Hepatocyte (in vitro differentiated cells): Measurements from ENCODE around the gene MREG. TPM values are rescaled to one million over a fixed set of nuclear protein-coding genes. Genes with fewer than 3 reads are reported as not detected.

Experiments used
- DNase-seq: peaks from one replicate; pipeline ENCODE4 v3.0.0-alpha.2; 2016; ENCODE audit warnings: low spot score
- H2AFZ ChIP-seq: fragments of 200-600 bp; sonication (generic); 2 replicates; pipeline ENCODE4 v1.6.0; 2016; ENCODE audit warnings: antibody characterized with exemption, mild to moderate bottlenecking
- H3K27ac ChIP-seq: fragments of 200-600 bp; sonication (generic); 2 replicates; pipeline ENCODE4 v1.5.1; 2016; ENCODE audit warnings: mild to moderate bottlenecking
- H3K27me3 ChIP-seq: fragments of 200-600 bp; sonication (generic); 2 replicates; pipeline ENCODE4 v1.6.1; 2016
- H3K36me3 ChIP-seq: fragments of 200-600 bp; sonication (generic); replicated peaks from 2 replicates; pipeline ENCODE4 v1.5.1; 2016; ENCODE audit warnings: low read depth; ENCODE audit not compliant: insufficient read depth
- H3K4me1 ChIP-seq: fragments of 200-600 bp; sonication (generic); 2 replicates; pipeline ENCODE4 v1.5.1; 2016; ENCODE audit warnings: mild to moderate bottlenecking, moderate library complexity; ENCODE audit not compliant: insufficient read depth
- H3K4me2 ChIP-seq: fragments of 200-600 bp; sonication (generic); 2 replicates; pipeline ENCODE4 v1.6.0; 2016
- H3K4me3 ChIP-seq: fragments of 200-600 bp; sonication (generic); 2 replicates; pipeline ENCODE4 v1.5.1; 2016; ENCODE audit warnings: mild to moderate bottlenecking
- H3K79me2 ChIP-seq: fragments of 200-600 bp; sonication (generic); 2 replicates; pipeline ENCODE4 v1.6.0; 2017; ENCODE audit warnings: mild to moderate bottlenecking
- H3K9me2 ChIP-seq: fragments of 200-600 bp; sonication (generic); replicated peaks from 2 replicates; pipeline ENCODE4 v1.6.0; 2017; ENCODE audit warnings: mild to moderate bottlenecking; ENCODE audit not compliant: insufficient read depth
- H3K9me3 ChIP-seq: fragments of 200-600 bp; sonication (generic); 2 replicates; pipeline ENCODE4 v1.5.1; 2016; ENCODE audit warnings: low read depth, mild to moderate bottlenecking
- H4K20me1 ChIP-seq: fragments of 200-600 bp; sonication (generic); 2 replicates; pipeline ENCODE4 v1.6.0; 2016; ENCODE audit warnings: mild to moderate bottlenecking; ENCODE audit not compliant: insufficient read depth, poor library complexity, severe bottlenecking
- CTCF ChIP-seq: fragments of 200-600 bp; sonication (generic); IDR thresholded peaks from 2 replicates; pipeline ENCODE4 v1.5.1; 2016; ENCODE audit warnings: antibody characterized with exemption, mild to moderate bottlenecking; ENCODE audit not compliant: poor library complexity
- EZH2 ChIP-seq: fragments of 200-600 bp; sonication (generic); IDR thresholded peaks from 2 replicates; pipeline ENCODE4 v1.6.1; 2016; ENCODE audit warnings: antibody characterized with exemption, mild to moderate bottlenecking, borderline replicate concordance
- EZH2phosphoT487 ChIP-seq: fragments of 200-600 bp; sonication (generic); IDR thresholded peaks from one replicate; pipeline ENCODE4 v1.6.1; 2018; ENCODE audit warnings: antibody characterized with exemption, mild to moderate bottlenecking, low read depth, moderate library complexity; ENCODE audit not compliant: unreplicated experiment, severe bottlenecking
- WGBS: methylation state at CpG from one replicate; pipeline ENCODE4 v1.1.6; 2016; ENCODE audit warnings: low lambda C conversion rate; ENCODE audit errors: missing lambda C conversion rate; 5-methylcytosine and 5-hydroxymethylcytosine counted together
- polyA plus RNA-seq: library from polyadenylated mRNA; unstranded; fragments of >200 nt; fragmentation: Nextera tagmentation; extraction: Ambion mirVana; gene quantifications from 2 replicates; pipeline ENCODE4 v1.2.1, GENCODE V29; 2016
- total RNA-seq: library from RNA; depleted of rRNA; stranded (reverse); fragments of >200 nt; gene quantifications from 2 replicates; pipeline ENCODE4 v1.2.3, GENCODE V29; 2014

MREG gene
- total and polyA plus RNA-seq, 2 experiments from 2014 or later: 5.6 to 12.9 TPM

GRCh38 chr2:216002693-216003092 is 10.7 kb downstream of the MREG start:
- no peaks in the 10 kb centered on the region for H3K9me2 ChIP-seq
- no peak overlapping the region for H3K4me2 ChIP-seq
- peaks cover 24% of the 10 kb centered on the region for H3K79me2 ChIP-seq
- no peak for DNase-seq
- H3K9me3 ChIP-seq: no peaks in the 10 kb centered on the region
- no peak overlapping the region for H3K4me3 ChIP-seq
- 92% methylated on average over 2 of the region's 2 CpGs for WGBS
- H3K27me3 ChIP-seq: no peaks in the 10 kb centered on the region
- H3K27ac ChIP-seq: no peak overlapping the region
- H3K36me3 ChIP-seq: no peaks in the 10 kb centered on the region
- H3K4me1 ChIP-seq: no peaks in the 10 kb centered on the region
- TF ChIP-seq EZH2phosphoT487: no peak
- no peak for TF ChIP-seq CTCF
- no peak for TF ChIP-seq EZH2
- no peaks in the 10 kb centered on the region for H4K20me1 ChIP-seq
- no peak overlapping the region for H2AFZ ChIP-seq

- no peaks in the 10 kb centered on the region for H3K36me3 ChIP-seq
- no peak for TF ChIP-seq EZH2
- TF ChIP-seq EZH2phosphoT487: no peak
- TF ChIP-seq CTCF: no peak
- 45% methylated on average over 5 of the region's 5 CpGs for WGBS
- no peaks in the 10 kb centered on the region for H3K9me2 ChIP-seq
- H3K4me1 ChIP-seq: no peaks in the 10 kb centered on the region
- no peaks in the 10 kb centered on the region for H4K20me1 ChIP-seq
- no peaks in the 10 kb centered on the region for H3K9me3 ChIP-seq
- no peak overlapping the region for H3K27ac ChIP-seq
- DNase-seq: no peak
- H3K4me3 ChIP-seq: no peak overlapping the region
- no peak overlapping the region for H2AFZ ChIP-seq
- H3K79me2 ChIP-seq: peaks cover 21% of the 10 kb centered on the region
- H3K27me3 ChIP-seq: no peaks in the 10 kb centered on the region
- H3K4me2 ChIP-seq: no peak overlapping the region
These were observed 11.2 kb downstream of the MREG start for GRCh38 chr2:216002101-216002678.

- Histone ChIP-seq H3K4me2 (no peak overlapping the region), H3K4me1 (no peaks in the 10 kb centered on the region), H3K79me2 (peaks cover 16% of the 10 kb centered on the region), H3K9me2 (no peaks in the 10 kb centered on the region), H3K36me3 (no peaks in the 10 kb centered on the region), H2AFZ (no peak overlapping the region), H3K9me3 (no peaks in the 10 kb centered on the region), H4K20me1 (no peaks in the 10 kb centered on the region), H3K27me3 (no peaks in the 10 kb centered on the region), H3K27ac (no peak overlapping the region), H3K4me3 (no peak overlapping the region)
- DNase-seq: no peak
- WGBS: 71% methylated on average over 9 of the region's 9 CpGs
- TF ChIP-seq CTCF: no peak
These were observed 11.9 kb downstream of the MREG start for GRCh38 chr2:216001216-216002100.
